Smooth muscle cell (in vitro differentiated cells): ENCODE data around the gene SH3BP4. TPM values are rescaled to one million over a fixed set of nuclear protein-coding genes. Genes with fewer than 3 reads are reported as not detected.

Experiments used
- DNase-seq: peaks from one replicate; lab custom pipeline; 2025; ENCODE audit not compliant: unreplicated experiment; lab: John Stamatoyannopoulos, UW
- H2AFZ ChIP-seq: fragments of 200-600 bp; sonication (generic); 2 replicates; pipeline ENCODE4 v1.6.0; 2016; ENCODE audit warnings: antibody characterized with exemption, low read depth, mild to moderate bottlenecking
- H3F3A ChIP-seq: fragments of 200-600 bp; sonication (generic); 2 replicates; pipeline ENCODE4 v1.6.0; 2017; ENCODE audit warnings: antibody characterized with exemption, low read depth
- H3K27ac ChIP-seq: fragments of 200-600 bp; sonication (generic); 2 replicates; pipeline ENCODE4 v1.5.1; 2016; ENCODE audit warnings: low read depth, mild to moderate bottlenecking
- H3K27me3 ChIP-seq: fragments of 200-600 bp; sonication (generic); 2 replicates; pipeline ENCODE4 v1.6.1; 2016; ENCODE audit warnings: low read depth, mild to moderate bottlenecking
- H3K36me3 ChIP-seq: fragments of 200-600 bp; sonication (generic); 2 replicates; pipeline ENCODE4 v1.5.1; 2016; ENCODE audit warnings: low read depth
- H3K4me1 ChIP-seq: fragments of 200-600 bp; sonication (generic); 2 replicates; pipeline ENCODE4 v1.5.1; 2016; ENCODE audit warnings: low read depth
- H3K4me2 ChIP-seq: fragments of 200-600 bp; sonication (generic); 2 replicates; pipeline ENCODE4 v1.6.0; 2016; ENCODE audit warnings: mild to moderate bottlenecking
- H3K4me3 ChIP-seq: fragments of 200-600 bp; sonication (generic); 2 replicates; pipeline ENCODE4 v1.5.1; 2016; ENCODE audit warnings: mild to moderate bottlenecking
- H3K79me2 ChIP-seq: fragments of 200-600 bp; sonication (generic); 2 replicates; pipeline ENCODE4 v1.6.0; 2016; ENCODE audit warnings: low read depth, mild to moderate bottlenecking
- H3K9ac ChIP-seq: fragments of 200-600 bp; sonication (generic); 2 replicates; pipeline ENCODE4 v1.6.0; 2016; ENCODE audit warnings: low read depth
- H3K9me3 ChIP-seq: fragments of 200-600 bp; sonication (generic); replicated peaks from 2 replicates; pipeline ENCODE4 v1.5.1; 2016; ENCODE audit warnings: low read depth
- H4K20me1 ChIP-seq: fragments of 200-600 bp; sonication (generic); 2 replicates; pipeline ENCODE4 v1.6.0; 2016; ENCODE audit warnings: low read depth
- WGBS: methylation state at CpG from one replicate; pipeline ENCODE4 v1.1.7; 2016; ENCODE audit warnings: low lambda C conversion rate; 5-methylcytosine and 5-hydroxymethylcytosine counted together
- polyA plus RNA-seq: library from polyadenylated mRNA; unstranded; fragments of >200 nt; fragmentation: Nextera tagmentation; extraction: Ambion mirVana; gene quantifications from 2 replicates; pipeline ENCODE4 v1.2.1, GENCODE V29; 2016
- total RNA-seq: library from RNA; depleted of rRNA; stranded (reverse); fragments of >200 nt; gene quantifications from 2 replicates; pipeline ENCODE4 v1.2.3, GENCODE V29; 2014
- TF ChIP-seq, protein P1 (sequence below): fragments of 200-600 bp; sonication (generic); IDR thresholded peaks from 2 replicates; pipeline ENCODE4 v1.5.1; 2017; ENCODE audit warnings: borderline replicate concordance, mild to moderate bottlenecking, antibody characterized with exemption; ENCODE audit not compliant: insufficient read depth, poor library complexity, severe bottlenecking

SH3BP4 gene
- total and polyA plus RNA-seq, 2 experiments from 2014 or later = 38.9 to 47.7 TPM

DNA sequence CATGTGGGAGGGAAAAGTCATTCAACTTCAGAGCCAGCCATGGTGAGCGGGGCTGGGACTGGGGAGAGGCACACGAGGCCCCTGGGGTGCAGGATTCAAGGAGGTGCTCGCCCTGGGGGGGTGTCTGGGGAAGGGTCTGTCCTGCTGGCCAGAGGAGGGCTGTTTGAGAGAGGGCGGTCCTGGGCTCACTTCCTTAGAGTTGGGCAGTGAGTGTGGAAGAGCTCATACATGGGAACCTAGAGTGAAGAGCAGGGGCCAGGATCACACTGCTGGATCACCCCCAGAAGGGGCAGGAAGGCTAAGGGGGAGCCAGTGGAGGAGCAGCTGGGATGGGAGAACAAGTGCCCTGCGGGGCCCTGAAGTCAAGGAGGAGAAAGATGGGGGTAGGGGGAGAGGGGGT, 6.5 kb downstream of the SH3BP4 start:
- no peak for DNase-seq
- H3K27me3 ChIP-seq = no peaks in the 10 kb centered on the region
- H3K9me3 ChIP-seq = no peaks in the 10 kb centered on the region
- no peaks in the 10 kb centered on the region for H3K36me3 ChIP-seq
- H2AFZ ChIP-seq = no peak overlapping the region
- H3K4me3 ChIP-seq = no peak overlapping the region
- TF ChIP-seq, protein P1, sequence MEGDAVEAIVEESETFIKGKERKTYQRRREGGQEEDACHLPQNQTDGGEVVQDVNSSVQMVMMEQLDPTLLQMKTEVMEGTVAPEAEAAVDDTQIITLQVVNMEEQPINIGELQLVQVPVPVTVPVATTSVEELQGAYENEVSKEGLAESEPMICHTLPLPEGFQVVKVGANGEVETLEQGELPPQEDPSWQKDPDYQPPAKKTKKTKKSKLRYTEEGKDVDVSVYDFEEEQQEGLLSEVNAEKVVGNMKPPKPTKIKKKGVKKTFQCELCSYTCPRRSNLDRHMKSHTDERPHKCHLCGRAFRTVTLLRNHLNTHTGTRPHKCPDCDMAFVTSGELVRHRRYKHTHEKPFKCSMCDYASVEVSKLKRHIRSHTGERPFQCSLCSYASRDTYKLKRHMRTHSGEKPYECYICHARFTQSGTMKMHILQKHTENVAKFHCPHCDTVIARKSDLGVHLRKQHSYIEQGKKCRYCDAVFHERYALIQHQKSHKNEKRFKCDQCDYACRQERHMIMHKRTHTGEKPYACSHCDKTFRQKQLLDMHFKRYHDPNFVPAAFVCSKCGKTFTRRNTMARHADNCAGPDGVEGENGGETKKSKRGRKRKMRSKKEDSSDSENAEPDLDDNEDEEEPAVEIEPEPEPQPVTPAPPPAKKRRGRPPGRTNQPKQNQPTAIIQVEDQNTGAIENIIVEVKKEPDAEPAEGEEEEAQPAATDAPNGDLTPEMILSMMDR = no peak
- H3K4me2 ChIP-seq = no peak overlapping the region
- peaks cover 3% of the 10 kb centered on the region for H3F3A ChIP-seq
- H3K9ac ChIP-seq = no peak overlapping the region
- peaks cover 40% of the 10 kb centered on the region for H3K4me1 ChIP-seq
- 92% methylated on average over 5 of the region's 5 CpGs for WGBS
- peaks cover 100% of the 10 kb centered on the region for H3K79me2 ChIP-seq
- no peak overlapping the region for H3K27ac ChIP-seq
- peaks cover 100% of the 10 kb centered on the region for H4K20me1 ChIP-seq

DNA sequence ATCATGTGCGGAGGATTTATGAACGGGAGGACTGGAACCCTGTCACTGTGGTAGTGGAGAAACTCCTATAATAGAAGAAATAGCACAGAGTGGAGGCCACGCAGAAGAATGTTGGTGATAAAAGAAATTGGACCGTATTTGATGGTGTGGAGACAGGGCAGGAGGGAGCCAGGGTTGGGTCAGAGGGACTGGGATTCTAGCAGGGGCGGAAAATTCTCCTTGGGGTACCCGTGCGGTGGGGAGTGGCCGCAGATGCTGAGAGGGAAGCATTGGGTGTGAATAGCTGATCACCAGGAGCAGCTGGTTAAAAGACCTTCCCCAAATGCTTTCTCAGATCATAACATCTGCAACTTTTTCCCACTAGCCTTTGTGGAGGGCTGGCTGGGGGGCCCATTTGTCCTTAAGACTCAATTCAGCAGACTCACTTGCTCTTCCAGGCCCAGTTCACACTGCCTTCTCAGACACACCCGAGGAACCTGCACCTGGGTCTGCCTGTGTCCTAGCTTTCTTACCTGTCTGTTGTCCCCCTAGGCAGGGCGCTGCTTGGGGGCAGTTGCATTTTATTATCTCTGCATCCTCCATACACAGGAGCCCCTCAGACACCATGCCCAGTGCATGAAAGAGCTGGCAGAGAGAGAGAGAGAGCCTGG, 7.1 kb downstream of the SH3BP4 start:
- no peak overlapping the region for H3K27ac ChIP-seq
- H3K4me3 ChIP-seq = no peak overlapping the region
- H3K4me1 ChIP-seq = peaks cover 41% of the 10 kb centered on the region
- H3K79me2 ChIP-seq = peaks cover 100% of the 10 kb centered on the region
- TF ChIP-seq, protein P1 = no peak
- H3K9ac ChIP-seq = no peak overlapping the region
- H3K4me2 ChIP-seq = no peak overlapping the region
- WGBS = 87% methylated on average over 10 of the region's 10 CpGs
- H3K27me3 ChIP-seq = no peaks in the 10 kb centered on the region
- peaks cover 3% of the 10 kb centered on the region for H3F3A ChIP-seq
- H3K36me3 ChIP-seq = no peaks in the 10 kb centered on the region
- no peak overlapping the region for H2AFZ ChIP-seq
- peaks cover 100% of the 10 kb centered on the region for H4K20me1 ChIP-seq
- DNase-seq = no peak
- H3K9me3 ChIP-seq = no peaks in the 10 kb centered on the region

DNA sequence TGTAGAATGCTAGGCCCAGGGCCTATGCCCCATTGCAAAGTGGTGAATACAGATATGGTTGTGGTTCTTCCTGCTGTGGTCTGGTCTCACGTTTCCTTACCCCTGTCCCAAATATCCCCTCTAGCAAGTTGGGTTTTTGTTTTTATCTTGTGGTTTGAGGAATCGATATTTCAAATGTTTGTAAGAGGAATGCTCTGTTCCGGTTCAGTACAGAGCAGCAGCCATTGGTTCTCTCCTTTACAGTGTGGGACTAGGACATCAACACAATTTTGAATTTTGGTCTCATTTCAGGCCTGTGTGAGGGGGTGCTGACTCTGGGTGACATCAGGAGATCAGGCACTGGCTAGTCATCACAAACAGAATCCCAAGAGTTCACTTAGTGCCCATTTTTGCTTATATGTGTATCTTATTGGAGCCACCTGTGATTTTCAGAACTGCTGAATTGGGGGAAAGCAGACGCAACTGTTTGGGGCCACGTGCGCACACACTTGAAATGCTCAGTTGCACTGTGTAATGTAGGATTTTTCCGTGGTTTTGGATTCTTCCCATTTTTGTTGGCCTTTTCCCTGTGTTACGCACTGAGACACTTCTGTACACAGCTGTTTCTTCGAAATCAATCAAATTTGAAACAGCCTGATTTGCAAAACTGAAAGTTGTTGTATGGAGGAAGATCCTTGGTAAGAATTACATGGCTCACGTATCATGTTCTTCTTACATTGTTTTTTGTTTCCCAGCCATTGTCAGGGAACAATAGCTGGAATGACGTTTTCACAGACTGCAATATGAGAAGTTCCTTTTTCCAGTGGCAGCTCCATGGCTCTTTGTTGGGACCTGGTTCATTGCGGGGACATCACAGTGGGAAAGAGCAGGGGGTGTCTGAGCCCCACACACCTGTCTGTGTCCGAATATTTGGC, 8.6 kb downstream of the SH3BP4 start:
- Histone ChIP-seq H3K27me3 (no peaks in the 10 kb centered on the region), H3K27ac (peak overlapping the region; percentile 6), H3K36me3 (no peaks in the 10 kb centered on the region), H2AFZ (no peak overlapping the region), H3K4me3 (no peak overlapping the region), H3K79me2 (peaks cover 97% of the 10 kb centered on the region), H3K9me3 (no peaks in the 10 kb centered on the region), H3F3A (peaks cover 5% of the 10 kb centered on the region), H3K4me1 (peaks cover 40% of the 10 kb centered on the region), H3K4me2 (no peak overlapping the region), H3K9ac (no peak overlapping the region), H4K20me1 (peaks cover 100% of the 10 kb centered on the region)
- 74% methylated on average over 13 of the region's 13 CpGs for WGBS
- TF ChIP-seq, protein P1 = no peak
- DNase-seq = no peak
